ENCODE data around the gene SMARCA2. TPM values are rescaled to one million over a fixed set of nuclear protein-coding genes. Genes with fewer than 3 reads are reported as not detected.

Gene SMARCA2
- total RNA-seq, 1 donor from 2014 or later: 98.0 TPM

- peaks cover 75% of the 10 kb centered on the region for H3K36me3 ChIP-seq
- intact Hi-C loops (cut with micrococcal nuclease): no loop called here
These were observed 81.3 kb downstream of the SMARCA2 start for GRCh38 chr9:2096376-2096970.

GRCh38 chr9:2106666-2107065, 91.5 kb downstream of the SMARCA2 start:
- Histone ChIP-seq H3K36me3 (peaks cover 72% of the 10 kb centered on the region), H3K27me3 (ENCODE audit: low read depth) (no peaks in the 10 kb centered on the region), H3K9me3 (replicated peaks) (no peaks in the 10 kb centered on the region), H3K4me3 (no peak overlapping the region), H3K4me1 (no peaks in the 10 kb centered on the region), H3K27ac (replicated peaks) (no peak overlapping the region)
- no peak for TF ChIP-seq CTCF (IDR thresholded peaks at IDR 0.05; ENCODE audit: borderline replicate concordance)
- no peak for DNase-seq
- intact Hi-C loops (cut with micrococcal nuclease): no loop called here

More at GRCh38 chr9:2096376-2096970, 81.3 kb downstream of the SMARCA2 start:
- Histone ChIP-seq H3K4me1 (peaks cover 19% of the 10 kb centered on the region), H3K9me3 (replicated peaks) (no peaks in the 10 kb centered on the region), H3K4me3 (no peak overlapping the region), H3K27ac (replicated peaks) (no peak overlapping the region), H3K27me3 (ENCODE audit: low read depth) (no peaks in the 10 kb centered on the region)
- TF ChIP-seq CTCF (IDR thresholded peaks at IDR 0.05; ENCODE audit: borderline replicate concordance): no peak
- DNase-seq: no peak

GRCh38 chr9:2107906-2108451, 92.8 kb downstream of the SMARCA2 start:
- no peak overlapping the region for H3K27ac ChIP-seq (replicated peaks)

GRCh38 chr9:2109069-2109650, 94.0 kb downstream of the SMARCA2 start:
- TF ChIP-seq CTCF (IDR thresholded peaks at IDR 0.05; ENCODE audit: borderline replicate concordance): no peak
- intact Hi-C loops (cut with micrococcal nuclease): no loop called here
- Histone ChIP-seq H3K27ac (replicated peaks) (no peak overlapping the region), H3K36me3 (peaks cover 73% of the 10 kb centered on the region), H3K4me3 (no peak overlapping the region), H3K4me1 (no peaks in the 10 kb centered on the region), H3K9me3 (replicated peaks) (no peaks in the 10 kb centered on the region), H3K27me3 (ENCODE audit: low read depth) (no peaks in the 10 kb centered on the region)
- no peak for DNase-seq

More at GRCh38 chr9:2107906-2108451, 92.8 kb downstream of the SMARCA2 start:
- Histone ChIP-seq H3K9me3 (replicated peaks) (no peaks in the 10 kb centered on the region), H3K27me3 (ENCODE audit: low read depth) (no peaks in the 10 kb centered on the region), H3K4me1 (no peaks in the 10 kb centered on the region), H3K4me3 (no peak overlapping the region), H3K36me3 (peaks cover 77% of the 10 kb centered on the region)
- TF ChIP-seq CTCF (IDR thresholded peaks at IDR 0.05; ENCODE audit: borderline replicate concordance): no peak
- DNase-seq: no peak
- intact Hi-C loops (cut with micrococcal nuclease): no loop called here

GRCh38 chr9:2110036-2110435, 94.9 kb downstream of the SMARCA2 start:
- H3K27ac ChIP-seq (replicated peaks): no peak overlapping the region
- no peaks in the 10 kb centered on the region for H3K4me1 ChIP-seq
- H3K36me3 ChIP-seq: peaks cover 71% of the 10 kb centered on the region
- TF ChIP-seq CTCF (IDR thresholded peaks at IDR 0.05; ENCODE audit: borderline replicate concordance): no peak
- intact Hi-C loops (cut with micrococcal nuclease): no loop called here
- no peaks in the 10 kb centered on the region for H3K27me3 ChIP-seq (ENCODE audit: low read depth)
- no peaks in the 10 kb centered on the region for H3K9me3 ChIP-seq (replicated peaks)
- H3K4me3 ChIP-seq: no peak overlapping the region
- no peak for DNase-seq

Data from left ventricle myocardium inferior (tissue), 1 donor.